Motor neuron (in vitro differentiated cells): ENCODE data around the gene PLCZ1. TPM values are rescaled to one million over a fixed set of nuclear protein-coding genes. Genes with fewer than 3 reads are reported as not detected.
A peak's percentile ranks its signal among the peaks of the same experiment; 100 is the strongest.
"Not testable (repeated sequence)": the region's sequence is repeated elsewhere in the genome, so short reads cannot be mapped to it uniquely, and the experiment has no call there.

Experiments
- ATAC-seq, 8 experiments: fragments of 200-7000 bp; cut with Tn5 transposase; replicated peaks in 6 of 8; 2 replicates each; pipeline ENCODE4 v1.8.0; 2021; ENCODE audit warnings: mild to moderate bottlenecking in 8 of 8, moderate library complexity in 8 of 8
- H3K27ac ChIP-seq, 2 donors: fragments of 250-450 bp; sonication (Bioruptor Pico); 2 replicates each; pipeline ENCODE4 v1.9.0; 2021; ENCODE audit warnings: antibody characterized with exemption in 2 of 2, mild to moderate bottlenecking in 2 of 2, moderate library complexity in 1 of 2
- H3K4me1 ChIP-seq, 2 donors: fragments of 250-450 bp; sonication (Bioruptor Pico); replicated peaks in 1 of 2; 2 replicates each; pipeline ENCODE4 v1.6.1; 2021; ENCODE audit warnings: antibody characterized with exemption in 2 of 2, mild to moderate bottlenecking in 2 of 2, moderate library complexity in 1 of 2
- H3K4me3 ChIP-seq, 5 donors: fragments of 250-450 bp; sonication (Bioruptor Pico); 2 replicates each; pipeline ENCODE4 v1.9.0; 2021; ENCODE audit warnings: antibody characterized with exemption in 5 of 5, mild to moderate bottlenecking in 5 of 5, moderate library complexity in 4 of 5
- WGBS, 10 experiments: fragments of 450-650 bp; shearing (Covaris generic); methylation state at CpG; one replicate each; pipeline ENCODE4 v1.0.0; 2022; 5-methylcytosine and 5-hydroxymethylcytosine counted together
- in situ Hi-C, 9 experiments: fragments of 400-800 bp; cut with MboI; loops; one replicate each; pipeline ENCODE4 v1.15.0; 2021; ENCODE audit warnings: low sequenced_read_pairs in 9 of 9, low pct_unique_long_range_greater_than_20kb in 2 of 9; ENCODE audit not compliant: unreplicated experiment in 9 of 9
- total RNA-seq, 8 experiments: library from RNA; unstranded; fragments of 300-600 nt; gene quantifications; 2 replicates each; pipeline versions ENCODE4 v1.2.3 to v1.2.4, GENCODE V29; 2022

Gene PLCZ1
- total RNA-seq, 8 experiments from 2014 or later = not detected

DNA sequence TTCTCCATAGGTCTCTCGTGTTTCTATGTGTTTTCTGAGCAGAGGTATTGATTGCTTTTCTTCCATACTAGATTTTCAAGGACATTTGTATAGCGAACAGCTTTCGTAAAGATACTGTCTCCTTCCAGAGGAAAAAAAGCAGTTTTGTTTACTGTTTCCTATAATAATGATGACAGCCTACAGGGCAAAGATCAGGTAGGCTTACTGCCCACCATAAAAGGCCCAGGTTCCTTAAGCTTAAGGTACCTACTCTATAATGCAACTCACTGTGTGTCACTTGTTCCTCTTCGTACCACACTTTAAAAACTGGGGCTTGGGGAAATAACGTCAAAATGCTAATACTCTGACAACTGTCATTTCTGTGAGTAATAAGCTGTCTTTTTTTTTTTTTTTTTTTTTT is 6.7 kb downstream of the PLCZ1 start:
- Histone ChIP-seq H3K4me1 (no peaks in the 10 kb centered on the region), H3K27ac (no peak overlapping the region), H3K4me3 (no peak overlapping the region)
- ATAC-seq = no peak
- in situ Hi-C loops = no loop called here
- WGBS, 10 experiments = 30 to 100% (median 87%) methylated on average over 1 to 5 of the region's 5 CpGs

DNA sequence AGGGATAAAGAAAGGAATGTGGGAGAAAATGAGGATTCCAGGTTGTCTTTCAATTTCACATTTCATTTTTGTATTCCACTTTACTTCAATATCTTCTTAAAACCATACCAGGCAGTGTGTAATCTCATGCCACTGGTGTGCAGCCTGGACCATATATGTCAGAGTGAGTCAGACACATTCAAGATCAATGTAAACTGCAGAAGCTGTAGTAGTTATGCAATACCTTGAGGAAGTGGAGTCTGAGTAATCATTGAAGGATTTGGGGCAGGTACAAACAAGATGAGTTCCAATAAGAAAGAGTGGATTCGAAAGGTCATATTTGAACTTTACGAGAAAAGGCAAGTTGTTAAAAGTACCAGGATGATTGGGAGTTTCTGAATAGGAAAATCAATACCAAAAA is 14.1 kb downstream of the PLCZ1 start:
- peaks cover 0 to 4% of the 10 kb centered on the region in 2 donors for H3K4me1 ChIP-seq
- WGBS, 10 experiments = 69 to 100% (median 91%) methylated on average over 2 of the region's 2 CpGs; no CpG with 5 or more reads in 2 of the 10 experiments
- in situ Hi-C loops = no loop called here
- no peak overlapping the region for H3K4me3 ChIP-seq
- H3K27ac ChIP-seq = no peak overlapping the region
- no peak for ATAC-seq

DNA sequence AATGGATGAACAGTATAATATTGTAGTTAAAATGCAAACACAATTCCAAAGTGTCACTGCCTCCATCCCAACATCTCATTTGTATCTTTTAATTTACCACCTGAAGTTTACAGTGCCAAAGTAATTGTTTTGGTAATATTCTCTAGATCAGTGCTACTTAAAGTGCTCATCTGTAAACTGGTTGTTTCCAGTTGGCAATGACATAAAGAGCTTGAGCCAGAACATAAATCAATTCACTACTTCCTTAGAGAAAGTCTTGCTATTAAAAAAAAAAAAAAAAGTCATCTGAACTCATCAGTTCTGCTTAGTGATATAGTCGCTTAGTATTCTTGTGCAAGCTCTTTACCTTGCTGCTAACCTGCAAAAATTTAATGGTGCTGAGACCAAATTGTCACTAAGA is 16.4 kb downstream of the PLCZ1 start:
- in situ Hi-C loops = no loop called here
- WGBS, 10 experiments = 20 to 100% (median 76%) methylated on average over 1 of the region's 1 CpG; no CpG with 5 or more reads in 2 of the 10 experiments
- peak in 5 of 8 experiments; percentile 54 to 68 (median 65) for ATAC-seq
- Histone ChIP-seq H3K4me3 (no peak overlapping the region), H3K27ac (no peak overlapping the region), H3K4me1 (peaks cover 0 to 4% of the 10 kb centered on the region in 2 donors)

DNA sequence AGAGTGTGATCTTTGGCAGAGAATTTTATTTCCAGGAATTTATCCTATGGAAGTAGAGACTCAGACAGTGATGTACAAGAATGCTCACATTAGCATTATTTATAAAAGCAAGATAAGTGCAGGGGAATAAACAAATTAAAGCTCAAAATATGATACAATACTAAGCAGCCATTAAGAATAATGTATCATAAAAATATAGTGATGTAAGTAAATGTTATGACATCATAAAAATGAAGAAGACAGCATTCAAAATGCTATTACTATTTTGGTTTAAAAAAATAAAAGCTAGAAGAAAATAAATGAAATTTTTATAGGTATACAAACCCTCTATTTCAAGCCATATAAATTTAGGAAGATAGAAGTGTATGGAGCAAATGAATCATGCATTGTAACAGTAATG is 17.1 kb downstream of the PLCZ1 start:
- in situ Hi-C loops = no loop called here
- H3K27ac ChIP-seq = no peak overlapping the region
- no peak overlapping the region for H3K4me3 ChIP-seq
- peaks cover 0 to 4% of the 10 kb centered on the region in 2 donors for H3K4me1 ChIP-seq
- no peak for ATAC-seq

DNA sequence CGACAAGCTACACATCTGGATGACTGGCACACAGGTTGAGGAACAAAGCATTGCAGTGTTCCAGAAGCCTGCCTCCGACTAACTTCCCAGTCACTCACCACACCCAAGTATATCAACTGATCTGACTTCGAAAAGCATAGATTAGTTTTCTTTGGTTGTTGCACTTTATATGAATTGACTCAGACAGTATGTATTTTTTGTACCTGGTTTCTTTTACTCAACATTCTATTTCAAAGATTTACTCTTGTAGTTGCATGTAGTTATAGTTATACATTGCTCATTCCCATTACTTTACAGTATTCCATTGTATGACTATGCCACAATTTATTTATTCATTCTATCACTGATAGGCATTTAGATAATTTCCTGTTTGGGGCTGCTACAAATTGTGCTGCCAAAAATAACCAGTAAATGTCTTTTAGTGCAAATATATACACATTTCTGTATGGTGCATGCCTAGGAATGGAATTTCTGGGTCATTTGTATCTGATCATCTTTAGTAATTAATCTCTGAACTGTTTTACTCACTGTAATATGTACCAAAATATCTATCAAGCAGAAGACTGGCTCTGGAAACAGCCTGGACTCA is 17.8 kb downstream of the PLCZ1 start:
- ATAC-seq = no peak
- H3K27ac ChIP-seq = no peak overlapping the region
- peaks cover 0 to 4% of the 10 kb centered on the region in 2 donors for H3K4me1 ChIP-seq
- 36 to 89% (median 68%) methylated on average over 1 to 3 of the region's 3 CpGs; no CpG with 5 or more reads in 1 of the 10 experiments for WGBS, 10 experiments
- no peak overlapping the region for H3K4me3 ChIP-seq
- in situ Hi-C loops = no loop called here

DNA sequence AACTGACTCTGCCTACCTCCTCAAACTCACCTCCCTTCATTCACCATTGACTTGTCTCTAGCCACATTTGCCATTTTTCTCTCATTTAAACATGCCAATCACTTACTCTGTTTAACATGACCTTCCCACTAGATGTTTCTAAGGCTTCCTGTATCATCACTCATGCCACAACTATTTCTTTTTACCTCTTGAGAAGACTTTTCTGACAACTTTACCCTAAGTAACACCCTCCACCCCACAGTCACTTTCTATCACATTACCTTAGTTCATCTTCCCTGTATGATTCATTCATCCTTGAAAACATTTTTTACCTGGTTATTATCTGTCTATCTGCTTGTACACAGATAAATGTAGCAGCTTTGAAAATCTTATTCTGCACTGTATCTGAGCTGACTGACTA is 19.4 kb downstream of the PLCZ1 start:
- Histone ChIP-seq H3K4me3 (no peak overlapping the region), H3K4me1 (peaks cover 0 to 4% of the 10 kb centered on the region in 2 donors), H3K27ac (no peak overlapping the region)
- no peak for ATAC-seq
- in situ Hi-C loops = no loop called here

DNA sequence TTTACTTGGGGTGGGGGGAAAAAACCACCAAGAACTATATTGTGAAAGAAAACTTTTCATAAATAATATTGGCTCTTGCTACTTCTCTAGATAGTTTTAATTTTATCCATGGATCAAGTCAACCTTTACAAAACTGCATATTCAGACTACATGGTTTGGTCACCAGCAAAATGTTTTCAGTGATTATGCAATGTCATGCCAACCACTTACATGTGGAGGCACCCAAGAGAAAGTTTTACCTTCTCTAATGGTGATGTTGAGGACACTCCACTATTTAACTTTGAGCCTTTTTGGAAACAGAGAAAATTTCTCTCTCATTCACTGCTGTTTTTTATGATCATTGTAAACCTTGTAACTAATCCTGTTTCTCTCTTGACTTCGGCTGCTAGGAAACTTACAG is 21.6 kb downstream of the PLCZ1 start:
- 80 to 100% (median 100%) methylated on average over 1 of the region's 1 CpG; no CpG with 5 or more reads in 3 of the 10 experiments for WGBS, 10 experiments
- ATAC-seq = peak in 1 of 8 experiments; percentile 18
- in situ Hi-C loops = no loop called here
- Histone ChIP-seq H3K4me1 (peaks cover 0 to 4% of the 10 kb centered on the region in 2 donors), H3K4me3 (no peak overlapping the region), H3K27ac (no peak overlapping the region)

DNA sequence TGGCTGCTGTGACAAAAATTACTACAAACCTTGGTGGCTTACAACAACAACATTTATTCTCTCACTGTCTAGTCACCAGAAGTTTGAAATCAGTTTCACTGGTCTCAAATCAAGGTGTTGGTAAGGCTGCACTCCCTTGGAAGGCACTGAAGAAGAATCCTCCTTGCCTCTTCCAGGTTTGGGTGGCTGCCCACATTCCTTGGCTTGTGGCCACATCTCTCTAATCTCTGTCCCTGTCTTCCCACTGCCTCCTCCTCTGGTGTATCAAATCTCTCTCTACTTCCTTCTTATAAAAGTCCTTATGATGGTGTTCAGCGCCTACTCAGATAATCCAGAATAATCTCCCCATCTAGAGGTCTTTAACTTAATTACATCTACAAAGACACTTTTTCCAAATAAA is 31.0 kb downstream of the PLCZ1 start:
- in situ Hi-C loops = no loop called here
- Histone ChIP-seq H3K4me1 (no peaks in the 10 kb centered on the region), H3K27ac (no peak overlapping the region), H3K4me3 (no peak overlapping the region)
- ATAC-seq = no peak
- 86 to 100% (median 100%) methylated on average over 1 of the region's 1 CpG; no CpG with 5 or more reads in 6 of the 10 experiments for WGBS, 10 experiments

DNA sequence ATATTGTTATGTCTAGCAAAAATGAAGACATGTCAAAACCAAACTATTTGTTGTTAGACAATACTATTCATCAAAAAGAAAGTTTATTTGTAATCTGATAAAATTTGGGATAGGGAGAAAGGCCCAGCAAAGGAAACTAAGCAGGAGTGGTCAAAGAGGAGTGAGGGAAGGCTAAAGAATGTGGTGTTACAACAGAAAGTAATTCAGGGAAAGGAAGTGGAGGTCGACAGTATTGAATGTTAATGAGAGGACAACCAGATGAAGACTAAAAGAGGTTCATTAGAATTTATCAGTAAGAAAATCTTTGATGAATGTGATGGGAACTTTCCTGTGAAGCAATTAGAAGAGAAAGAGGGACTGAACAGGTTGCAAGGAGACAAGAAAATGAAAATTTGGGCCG is 33.9 kb downstream of the PLCZ1 start:
- Histone ChIP-seq H3K4me3 (no peak overlapping the region), H3K4me1 (no peaks in the 10 kb centered on the region), H3K27ac (no peak overlapping the region)
- WGBS, 10 experiments = 39 to 82% (median 57%) methylated on average over 1 to 2 of the region's 2 CpGs
- in situ Hi-C loops = no loop called here
- ATAC-seq = no peak

DNA sequence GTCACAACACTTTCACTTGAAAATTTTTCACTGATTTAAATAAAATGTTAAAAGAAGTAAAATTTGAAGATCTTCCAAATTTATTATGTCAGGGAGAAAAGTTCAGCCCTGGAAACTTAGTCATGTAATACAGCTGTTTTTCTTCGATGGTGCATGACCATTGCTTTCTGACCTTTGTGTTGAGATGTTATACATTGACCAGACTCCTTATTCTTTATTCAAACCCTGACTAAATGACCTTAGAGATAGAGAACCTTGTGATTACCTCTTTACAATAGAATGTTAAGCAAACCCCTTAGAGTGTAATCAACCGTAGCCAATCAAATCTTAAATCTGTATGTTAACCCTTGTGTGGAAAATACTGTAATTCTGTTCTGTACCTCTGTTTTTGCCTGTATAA is 34.5 kb downstream of the PLCZ1 start:
- in situ Hi-C loops = no loop called here
- no peak for ATAC-seq
- Histone ChIP-seq H3K4me3 (no peak overlapping the region), H3K4me1 (no peaks in the 10 kb centered on the region), H3K27ac (no peak overlapping the region)
- 0 to 86% (median 25%) methylated on average over 2 of the region's 2 CpGs for WGBS, 10 experiments

DNA sequence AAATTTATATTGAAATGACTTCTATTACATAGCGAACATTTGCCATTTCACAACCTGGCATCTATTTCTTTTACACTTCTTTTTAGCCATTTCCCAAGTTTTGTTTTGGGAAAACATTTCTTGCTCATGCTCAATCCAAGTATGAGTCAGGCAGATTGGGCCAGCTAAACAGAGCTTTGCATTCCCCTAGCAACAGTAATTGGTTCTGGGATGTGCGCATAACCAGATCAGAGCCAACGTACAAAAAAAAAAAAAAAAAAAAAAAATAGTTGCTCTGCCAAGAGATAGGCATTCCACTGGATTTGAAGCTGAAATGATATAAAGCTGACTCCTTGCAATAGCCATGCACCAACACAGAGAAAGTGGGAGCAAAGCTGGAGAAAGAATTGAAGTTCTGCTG is 37.5 kb downstream of the PLCZ1 start:
- Histone ChIP-seq H3K27ac (no peak overlapping the region), H3K4me3 (no peak overlapping the region), H3K4me1 (no peaks in the 10 kb centered on the region)
- 20 to 100% (median 83%) methylated on average over 1 to 3 of the region's 3 CpGs for WGBS, 10 experiments
- peak in 3 of 8 experiments; percentile 68 to 99 (median 93) for ATAC-seq
- in situ Hi-C loops = no loop called here

DNA sequence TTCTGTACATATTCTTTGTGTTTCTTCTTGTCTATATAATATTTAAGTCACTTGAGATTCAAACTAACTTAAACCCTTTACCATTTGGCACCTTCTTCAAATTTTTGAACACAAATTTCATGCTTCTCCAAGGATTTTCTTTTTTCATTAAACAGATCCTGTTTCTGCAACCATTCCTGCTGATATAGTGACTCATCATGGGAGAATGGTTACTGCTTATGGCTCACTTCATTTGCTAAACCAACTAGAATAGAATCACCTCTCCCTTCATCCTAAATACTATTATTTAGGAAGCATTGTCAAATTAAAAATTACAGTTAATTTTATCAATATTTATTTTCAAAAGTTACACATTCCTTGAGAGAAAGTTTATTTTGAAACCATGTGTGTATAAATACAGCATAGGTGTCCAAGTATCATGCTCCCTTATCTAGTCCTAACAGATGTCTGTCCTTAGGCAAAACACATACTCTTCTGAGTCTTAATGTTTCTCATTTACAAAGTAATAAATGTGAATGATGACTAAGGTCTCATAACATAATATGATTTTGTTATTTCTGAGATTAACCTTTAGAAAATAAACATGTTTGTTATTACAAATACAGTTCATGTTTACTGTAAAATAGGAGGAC is 40.7 kb downstream of the PLCZ1 start:
- peak in 2 of 8 experiments; percentile 50 to 72 for ATAC-seq
- H3K4me3 ChIP-seq = no peak overlapping the region
- no peak overlapping the region for H3K27ac ChIP-seq
- no peaks in the 10 kb centered on the region for H3K4me1 ChIP-seq
- in situ Hi-C loops = no loop called here

DNA sequence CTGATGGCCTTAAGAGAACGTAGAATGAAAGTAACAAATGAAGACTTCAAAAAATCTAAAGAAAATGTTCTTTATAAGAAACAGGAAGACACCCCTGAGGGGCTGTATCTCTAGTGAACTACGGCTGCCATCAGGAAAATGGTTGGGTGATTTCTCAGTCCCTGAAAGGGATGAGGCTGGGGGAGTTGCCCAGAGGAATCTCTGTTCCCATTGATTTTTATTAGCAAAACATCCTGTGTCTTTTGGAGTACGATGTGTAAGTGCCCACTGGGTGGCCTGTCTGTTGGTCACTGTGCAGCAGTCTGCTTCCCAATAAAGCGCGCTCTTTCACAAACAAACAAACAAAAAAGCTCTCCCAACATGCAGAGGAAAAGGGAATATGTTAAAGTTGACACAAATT is 43.8 kb downstream of the PLCZ1 start:
- WGBS, 10 experiments = 60 to 100% (median 83%) methylated on average over 1 to 5 of the region's 5 CpGs; no CpG with 5 or more reads in 1 of the 10 experiments
- ATAC-seq, H3K4me3 ChIP-seq, H3K27ac ChIP-seq, in situ Hi-C loops, H3K4me1 ChIP-seq: not testable (repeated sequence)

DNA sequence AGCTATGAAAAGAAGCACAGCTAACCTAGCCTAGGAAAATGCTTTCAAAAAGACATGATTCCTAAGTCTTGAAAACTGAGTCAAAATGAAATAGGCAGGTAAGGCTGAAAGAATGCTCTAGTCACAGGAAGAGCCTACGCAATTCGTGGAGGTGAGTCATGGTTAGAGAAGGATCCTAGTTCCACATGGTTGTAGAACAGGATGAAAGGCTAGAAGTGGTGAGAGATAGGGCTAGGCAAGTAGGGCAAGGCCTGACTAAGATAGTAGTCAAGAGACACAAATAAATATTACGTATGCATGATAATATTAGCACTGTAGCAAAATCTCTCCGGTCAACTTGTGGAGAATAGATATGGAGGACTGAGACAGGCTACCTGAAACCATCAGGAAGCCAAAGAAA is 47.2 kb downstream of the PLCZ1 start:
- Histone ChIP-seq H3K27ac (no peak overlapping the region), H3K4me3 (no peak overlapping the region), H3K4me1 (no peaks in the 10 kb centered on the region)
- peak in 2 of 8 experiments; percentile 37 to 52 for ATAC-seq
- in situ Hi-C loops = no loop called here
- WGBS, 10 experiments = 8 to 100% (median 88%) methylated on average over 1 to 4 of the region's 4 CpGs
